B cell (primary cell): ENCODE measurements around the gene CDC42BPA.

Experiments
- EZH2 ChIP-seq: IDR thresholded peaks from 2 replicates; pipeline ENCODE4 v1.6.1; 2012; ENCODE audit warnings: borderline replicate concordance, low read depth, mild to moderate bottlenecking, moderate library complexity, low read length; ENCODE audit not compliant: insufficient read depth, poor library complexity, severe bottlenecking
- TF ChIP-seq, protein P1 (sequence below): fragments of 200-600 bp; IDR thresholded peaks from one replicate; pipeline ENCODE4 v1.8.0; 2022; ENCODE audit warnings: antibody characterized with exemption, mild to moderate bottlenecking

- TF ChIP-seq, protein P1, sequence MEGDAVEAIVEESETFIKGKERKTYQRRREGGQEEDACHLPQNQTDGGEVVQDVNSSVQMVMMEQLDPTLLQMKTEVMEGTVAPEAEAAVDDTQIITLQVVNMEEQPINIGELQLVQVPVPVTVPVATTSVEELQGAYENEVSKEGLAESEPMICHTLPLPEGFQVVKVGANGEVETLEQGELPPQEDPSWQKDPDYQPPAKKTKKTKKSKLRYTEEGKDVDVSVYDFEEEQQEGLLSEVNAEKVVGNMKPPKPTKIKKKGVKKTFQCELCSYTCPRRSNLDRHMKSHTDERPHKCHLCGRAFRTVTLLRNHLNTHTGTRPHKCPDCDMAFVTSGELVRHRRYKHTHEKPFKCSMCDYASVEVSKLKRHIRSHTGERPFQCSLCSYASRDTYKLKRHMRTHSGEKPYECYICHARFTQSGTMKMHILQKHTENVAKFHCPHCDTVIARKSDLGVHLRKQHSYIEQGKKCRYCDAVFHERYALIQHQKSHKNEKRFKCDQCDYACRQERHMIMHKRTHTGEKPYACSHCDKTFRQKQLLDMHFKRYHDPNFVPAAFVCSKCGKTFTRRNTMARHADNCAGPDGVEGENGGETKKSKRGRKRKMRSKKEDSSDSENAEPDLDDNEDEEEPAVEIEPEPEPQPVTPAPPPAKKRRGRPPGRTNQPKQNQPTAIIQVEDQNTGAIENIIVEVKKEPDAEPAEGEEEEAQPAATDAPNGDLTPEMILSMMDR: no peak
- TF ChIP-seq EZH2: no peak
Measured at GRCh38 chr1:227308367-227309336, 9.6 kb downstream of the CDC42BPA start.
